SK-N-SH (cell line): ENCODE measurements around the gene PAK1. TPM values are rescaled to one million over a fixed set of nuclear protein-coding genes. Genes with fewer than 3 reads are reported as not detected.

Experiments
- CTCF ChIA-PET: fragments of 300-600, 350-600 bp; formaldehyde crosslinking; extraction: SDS; loops from one replicate; lab custom pipeline; 2021; lab: Yijun Ruan, JAX
- POLR2A ChIA-PET: fragments of 350-600 bp; sonication (Branson Sonifier 250); formaldehyde crosslinking; extraction: SDS; loops from one replicate; lab custom pipeline; 2020; ENCODE audit warnings: antibody characterized with exemption, inconsistent platforms; lab: Yijun Ruan, JAX
- DNase-seq: peaks from one replicate; pipeline ENCODE4 v3.0.0; 2012
- H2AFZ ChIP-seq: fragments of 200-600 bp; sonication (generic); 2 replicates; pipeline ENCODE4 v1.8.1; 2016; ENCODE audit warnings: antibody characterized with exemption, mild to moderate bottlenecking, low read depth
- H3F3A ChIP-seq: fragments of 200-600 bp; sonication (generic); replicated peaks from 2 replicates; pipeline ENCODE3; 2016; ENCODE audit warnings: antibody characterized with exemption, mild to moderate bottlenecking; ENCODE audit not compliant: insufficient read depth
- H3K27ac ChIP-seq, 2 experiments: fragments of 200-500 bp in 1 of 2; fragments of 200-600 bp in 1 of 2; sonication (Bioruptor generic) in 1 of 2; sonication (generic), shearing (Covaris generic) in 1 of 2; 2 replicates each; pipeline versions ENCODE4 v1.5.1 to v1.6.1; 2014 to 2016; ENCODE audit warnings: low read depth in 2 of 2, inconsistent platforms in 1 of 2, low read length in 1 of 2, mild to moderate bottlenecking in 1 of 2, mixed read lengths in 1 of 2
- H3K27me3 ChIP-seq: fragments of 200-600 bp; sonication (generic), shearing (Covaris generic); 2 replicates; pipeline ENCODE4 v1.6.1; 2016; ENCODE audit warnings: mixed run types; ENCODE audit not compliant: insufficient read depth
- H3K36me3 ChIP-seq, 2 experiments: fragments of 200-500 bp in 1 of 2; fragments of 200-600 bp in 1 of 2; sonication (Bioruptor generic) in 1 of 2; sonication (generic) in 1 of 2; replicated peaks in 1 of 2; 2 replicates each; pipeline versions ENCODE3 to v1.5.1; 2014 to 2016; ENCODE audit warnings: low read length in 1 of 2, mild to moderate bottlenecking in 1 of 2; ENCODE audit not compliant: insufficient read depth in 2 of 2, control insufficient read depth in 1 of 2
- H3K4me1 ChIP-seq, 2 experiments: fragments of 200-500 bp in 1 of 2; fragments of 200-600 bp in 1 of 2; sonication (Bioruptor generic) in 1 of 2; sonication (generic), shearing (Covaris generic) in 1 of 2; 2 replicates each; pipeline versions ENCODE4 v1.5.1 to v1.6.1; 2014 to 2016; ENCODE audit warnings: low read depth in 1 of 2, low read length in 1 of 2, mixed run types in 1 of 2; ENCODE audit not compliant: insufficient read depth in 2 of 2, control insufficient read depth in 1 of 2
- H3K4me2 ChIP-seq: fragments of 200-600 bp; sonication (generic), shearing (Covaris generic); 2 replicates; pipeline ENCODE4 v1.6.1; 2017; ENCODE audit warnings: mixed run types
- H3K4me3 ChIP-seq, 2 experiments: fragments of 200-500 bp in 1 of 2; fragments of 200-600 bp in 1 of 2; sonication (Bioruptor generic) in 1 of 2; sonication (generic), shearing (Covaris generic) in 1 of 2; 2 replicates each; pipeline versions ENCODE4 v1.5.1 to v1.8.1; 2014 to 2016; ENCODE audit warnings: low read depth in 2 of 2, inconsistent platforms in 1 of 2, low read length in 1 of 2, mild to moderate bottlenecking in 1 of 2, mixed read lengths in 1 of 2, moderate library complexity in 1 of 2
- H3K79me2 ChIP-seq: fragments of 200-600 bp; sonication (generic); 2 replicates; pipeline ENCODE4 v1.8.1; 2017; ENCODE audit warnings: mild to moderate bottlenecking; ENCODE audit not compliant: insufficient read depth
- H3K9ac ChIP-seq: fragments of 200-600 bp; sonication (generic); 2 replicates; pipeline ENCODE4 v1.6.1; 2017; ENCODE audit warnings: mixed run types
- H3K9me2 ChIP-seq: fragments of 200-600 bp; sonication (generic); 2 replicates; pipeline ENCODE4 v1.6.1; 2017; ENCODE audit warnings: mixed run types
- H3K9me3 ChIP-seq: fragments of 200-600 bp; sonication (generic); 2 replicates; pipeline ENCODE4 v1.6.1; 2017; ENCODE audit warnings: mixed run types, mild to moderate bottlenecking, moderate library complexity
- H4K20me1 ChIP-seq: fragments of 200-600 bp; sonication (generic); 2 replicates; pipeline ENCODE4 v1.6.1; 2017; ENCODE audit warnings: mild to moderate bottlenecking, mixed run types; ENCODE audit not compliant: insufficient read depth
- EP300 ChIP-seq, 2 experiments: IDR thresholded peaks; 2 replicates each; pipeline versions ENCODE4 v1.4.0 to v1.6.1; 2012; ENCODE audit warnings: borderline replicate concordance in 1 of 2, low read depth in 1 of 2, low read length in 1 of 2
- FOSL2 ChIP-seq: IDR thresholded peaks from 2 replicates; pipeline ENCODE4 v1.4.0; 2012; ENCODE audit warnings: low read depth, mild to moderate bottlenecking, moderate library complexity, borderline replicate concordance
- FOXJ3 ChIP-seq: sonication (generic); formaldehyde crosslinking; IDR thresholded peaks from 2 replicates; pipeline ENCODE4 v1.5.1; 2020; ENCODE audit warnings: mild to moderate bottlenecking, missing genetic modification reagents
- GABPA ChIP-seq: IDR thresholded peaks from 2 replicates; pipeline ENCODE4 v1.4.0; 2012; ENCODE audit warnings: low read depth, mild to moderate bottlenecking
- GATA2 ChIP-seq: sonication (generic); formaldehyde crosslinking; IDR thresholded peaks from 2 replicates; pipeline ENCODE4 v1.5.0; 2020; ENCODE audit warnings: mild to moderate bottlenecking, missing genetic modification reagents
- JUND ChIP-seq: IDR thresholded peaks from 2 replicates; pipeline ENCODE4 v1.4.0; 2012
- MXI1 ChIP-seq: IDR thresholded peaks from 2 replicates; pipeline ENCODE4 v1.6.1; 2012; ENCODE audit warnings: mild to moderate bottlenecking, low read depth, low read length, improper control_type of control experiment
- NRF1 ChIP-seq: IDR thresholded peaks from 2 replicates; pipeline ENCODE4 v1.6.1; 2012; ENCODE audit warnings: low read depth, mild to moderate bottlenecking, low read length
- POLR2AphosphoS5 ChIP-seq: IDR thresholded peaks from 2 replicates; pipeline ENCODE4 v1.6.1; 2012; ENCODE audit warnings: low read depth, low read length
- SIN3A ChIP-seq: IDR thresholded peaks from 2 replicates; pipeline ENCODE4 v1.6.1; 2012; ENCODE audit warnings: low read depth, mild to moderate bottlenecking, low read length, moderate library complexity, borderline replicate concordance
- TCF12 ChIP-seq: IDR thresholded peaks from 2 replicates; pipeline ENCODE4 v1.4.0; 2012
- YY1 ChIP-seq: IDR thresholded peaks from 2 replicates; pipeline ENCODE4 v1.4.0; 2012; ENCODE audit warnings: low read depth, mild to moderate bottlenecking
- whole genome bisulfite sequencing: methylation state at CpG from one replicate; pipeline ENCODE4 v1.1.6; 2017; ENCODE audit warnings: low lambda C conversion rate; 5-methylcytosine and 5-hydroxymethylcytosine counted together
- polyA plus RNA-seq, 3 experiments: library from polyadenylated mRNA; depleted of rRNA; stranded (reverse); fragments of >200 nt; gene quantifications; 2 replicates each; pipeline ENCODE4 v1.2.3, GENCODE V29; 2012
- TF ChIP-seq, protein P1 (sequence below): IDR thresholded peaks from 2 replicates; pipeline ENCODE4 v1.4.0; 2012; ENCODE audit warnings: low read depth
- TF ChIP-seq, protein P2 (sequence below): IDR thresholded peaks from 2 replicates; pipeline ENCODE4 v1.4.0; 2012; ENCODE audit warnings: low read depth, borderline replicate concordance
- TF ChIP-seq, protein P3 (sequence below): IDR thresholded peaks from 2 replicates; pipeline ENCODE4; 2012
- TF ChIP-seq, protein P4 (sequence below): fragments of 150-350 bp; IDR thresholded peaks from 2 replicates; pipeline ENCODE4 v1.6.1; 2017; ENCODE audit warnings: antibody characterized with exemption, low read length, low read depth, borderline replicate concordance
- TF ChIP-seq, protein P5 (sequence below): fragments of 200-600 bp; sonication (generic); IDR thresholded peaks from 2 replicates; pipeline ENCODE4 v1.6.1; 2017; ENCODE audit warnings: antibody characterized with exemption, mild to moderate bottlenecking, moderate library complexity

The PAK1 gene
- polyA plus RNA-seq, 1 of the 3 experiments (the other 2 are of a cell fraction) = 17.9 TPM

DNA sequence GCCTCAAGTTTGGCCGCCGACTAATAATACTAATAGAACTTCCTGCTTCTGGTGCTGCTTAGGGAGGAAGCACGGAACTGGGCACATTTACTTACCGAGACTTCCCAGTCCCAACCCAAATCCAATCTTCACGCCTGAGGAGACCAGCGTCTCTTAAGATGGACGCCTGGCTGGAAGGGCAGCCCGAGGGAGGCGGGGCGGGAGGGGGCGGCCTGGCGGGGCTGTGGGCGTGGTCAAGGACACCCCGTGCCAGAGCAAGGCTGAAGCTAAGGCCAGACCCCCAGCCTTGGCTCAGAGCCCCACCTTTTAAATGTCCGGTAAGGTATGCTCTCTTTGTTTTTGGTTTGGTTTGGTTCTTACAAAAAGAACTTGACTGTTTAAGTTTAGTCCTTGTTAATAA lies 172.4 kb downstream of the PAK1 start, which contains the start of gene GDPD4:
Gene GDPD4 (minus strand): TSS at position 177 of the 400 bp plus-strand sequence. CDS start 16,549 bp downstream, outside the sequence.
- WGBS = 98% methylated on average over 7 of the region's 15 CpGs
- CTCF ChIA-PET = no interaction called here
- Histone ChIP-seq H3K4me3 (no peak within 1 kb of the TSS), H3K9ac (no peak within 1 kb of the TSS), H3F3A (no peaks in the 10 kb centered on the region), H3K79me2 (no peaks in the 10 kb centered on the region), H2AFZ (no peak within 1 kb of the TSS), H3K9me2 (no peaks in the 10 kb centered on the region), H3K4me2 (no peak within 1 kb of the TSS), H3K27me3 (no peaks in the 10 kb centered on the region), H3K9me3 (no peaks in the 10 kb centered on the region), H3K4me1 (no peaks in the 10 kb centered on the region; a peak in 1 of 4 replicates)
- no peak for DNase-seq
- TF ChIP-seq YY1 (no peak), EP300 (IDR thresholded peaks at IDR 0.05; ENCODE audit: borderline replicate concordance in 1 of 2, low read depth in 1 of 2, low read length in 1 of 2) (no peak), FOXJ3 (CRISPR knock-in tag) (no peak), GATA2 (CRISPR knock-in tag) (no peak), GABPA (no peak), SIN3A (no peak), NRF1 (no peak), FOSL2 (no peak), POLR2AphosphoS5 (no peak), MXI1 (no peak), TCF12 (no peak), JUND (no peak)
- TF ChIP-seq, protein P1, sequence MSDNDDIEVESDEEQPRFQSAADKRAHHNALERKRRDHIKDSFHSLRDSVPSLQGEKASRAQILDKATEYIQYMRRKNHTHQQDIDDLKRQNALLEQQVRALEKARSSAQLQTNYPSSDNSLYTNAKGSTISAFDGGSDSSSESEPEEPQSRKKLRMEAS = no peak
- TF ChIP-seq, protein P2, sequence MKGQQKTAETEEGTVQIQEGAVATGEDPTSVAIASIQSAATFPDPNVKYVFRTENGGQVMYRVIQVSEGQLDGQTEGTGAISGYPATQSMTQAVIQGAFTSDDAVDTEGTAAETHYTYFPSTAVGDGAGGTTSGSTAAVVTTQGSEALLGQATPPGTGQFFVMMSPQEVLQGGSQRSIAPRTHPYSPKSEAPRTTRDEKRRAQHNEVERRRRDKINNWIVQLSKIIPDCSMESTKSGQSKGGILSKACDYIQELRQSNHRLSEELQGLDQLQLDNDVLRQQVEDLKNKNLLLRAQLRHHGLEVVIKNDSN = no peak
- TF ChIP-seq, protein P3, sequence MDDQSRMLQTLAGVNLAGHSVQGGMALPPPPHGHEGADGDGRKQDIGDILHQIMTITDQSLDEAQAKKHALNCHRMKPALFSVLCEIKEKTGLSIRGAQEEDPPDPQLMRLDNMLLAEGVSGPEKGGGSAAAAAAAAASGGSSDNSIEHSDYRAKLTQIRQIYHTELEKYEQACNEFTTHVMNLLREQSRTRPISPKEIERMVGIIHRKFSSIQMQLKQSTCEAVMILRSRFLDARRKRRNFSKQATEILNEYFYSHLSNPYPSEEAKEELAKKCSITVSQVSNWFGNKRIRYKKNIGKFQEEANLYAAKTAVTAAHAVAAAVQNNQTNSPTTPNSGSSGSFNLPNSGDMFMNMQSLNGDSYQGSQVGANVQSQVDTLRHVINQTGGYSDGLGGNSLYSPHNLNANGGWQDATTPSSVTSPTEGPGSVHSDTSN = no peak
- TF ChIP-seq, protein P4, sequence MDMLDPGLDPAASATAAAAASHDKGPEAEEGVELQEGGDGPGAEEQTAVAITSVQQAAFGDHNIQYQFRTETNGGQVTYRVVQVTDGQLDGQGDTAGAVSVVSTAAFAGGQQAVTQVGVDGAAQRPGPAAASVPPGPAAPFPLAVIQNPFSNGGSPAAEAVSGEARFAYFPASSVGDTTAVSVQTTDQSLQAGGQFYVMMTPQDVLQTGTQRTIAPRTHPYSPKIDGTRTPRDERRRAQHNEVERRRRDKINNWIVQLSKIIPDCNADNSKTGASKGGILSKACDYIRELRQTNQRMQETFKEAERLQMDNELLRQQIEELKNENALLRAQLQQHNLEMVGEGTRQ = no peak
- TF ChIP-seq, protein P5, sequence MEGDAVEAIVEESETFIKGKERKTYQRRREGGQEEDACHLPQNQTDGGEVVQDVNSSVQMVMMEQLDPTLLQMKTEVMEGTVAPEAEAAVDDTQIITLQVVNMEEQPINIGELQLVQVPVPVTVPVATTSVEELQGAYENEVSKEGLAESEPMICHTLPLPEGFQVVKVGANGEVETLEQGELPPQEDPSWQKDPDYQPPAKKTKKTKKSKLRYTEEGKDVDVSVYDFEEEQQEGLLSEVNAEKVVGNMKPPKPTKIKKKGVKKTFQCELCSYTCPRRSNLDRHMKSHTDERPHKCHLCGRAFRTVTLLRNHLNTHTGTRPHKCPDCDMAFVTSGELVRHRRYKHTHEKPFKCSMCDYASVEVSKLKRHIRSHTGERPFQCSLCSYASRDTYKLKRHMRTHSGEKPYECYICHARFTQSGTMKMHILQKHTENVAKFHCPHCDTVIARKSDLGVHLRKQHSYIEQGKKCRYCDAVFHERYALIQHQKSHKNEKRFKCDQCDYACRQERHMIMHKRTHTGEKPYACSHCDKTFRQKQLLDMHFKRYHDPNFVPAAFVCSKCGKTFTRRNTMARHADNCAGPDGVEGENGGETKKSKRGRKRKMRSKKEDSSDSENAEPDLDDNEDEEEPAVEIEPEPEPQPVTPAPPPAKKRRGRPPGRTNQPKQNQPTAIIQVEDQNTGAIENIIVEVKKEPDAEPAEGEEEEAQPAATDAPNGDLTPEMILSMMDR = no peak
- TF ChIP-seq, all 33 proteins: peak for 0
- POLR2A ChIA-PET = no interaction called here
- Histone ChIP-seq H3K36me3 (no peaks in the 10 kb centered on the region), H4K20me1 (no peaks in the 10 kb centered on the region), H3K27ac (no peak within 1 kb of the TSS)
